GM19351 (cell line): ENCODE data around the gene CPT1A.

Source experiments
- ATAC-seq: cut with Tn5 transposase; IDR thresholded peaks from one replicate; pipeline ENCODE4 v1.9.1; 2021; ENCODE audit warnings: mild to moderate bottlenecking, moderate library complexity; ENCODE audit not compliant: unreplicated experiment

CPT1A gene

GRCh38 chr11:68854273-68854958 is 12.7 kb upstream of the CPT1A start:
- ATAC-seq, result no peak

GRCh38 chr11:68852628-68853027 is 10.9 kb upstream of the CPT1A start:
- ATAC-seq, result no peak

- no peak for ATAC-seq
Measured at GRCh38 chr11:68848429-68848828, 6.7 kb upstream of the CPT1A start.

- no peak for ATAC-seq
Measured at GRCh38 chr11:68847395-68847794, 5.7 kb upstream of the CPT1A start.

- ATAC-seq, result no peak
Measured at GRCh38 chr11:68845351-68846002, 3.8 kb upstream of the CPT1A start.

- no peak for ATAC-seq
Measured at GRCh38 chr11:68844801-68845200, 3.1 kb upstream of the CPT1A start.

- ATAC-seq, result no peak
Measured at GRCh38 chr11:68844376-68844775, 2.7 kb upstream of the CPT1A start.

GRCh38 chr11:68843703-68844312 is 2.1 kb upstream of the CPT1A start:
- peak; percentile 48 for ATAC-seq

- ATAC-seq, result no peak
Measured at GRCh38 chr11:68843052-68843561, 1.4 kb upstream of the CPT1A start.

GRCh38 chr11:68842427-68843051 is 823 bp upstream of the CPT1A start:
- no peak for ATAC-seq

- no peak for ATAC-seq
Measured at GRCh38 chr11:68840661-68841653, 759 bp downstream of the CPT1A start.

- ATAC-seq, result no peak
Measured at GRCh38 chr11:68839911-68840641, 1.6 kb downstream of the CPT1A start.

- ATAC-seq, result peak; percentile 38
Measured at GRCh38 chr11:68839054-68839865, 2.5 kb downstream of the CPT1A start.

- no peak for ATAC-seq
Measured at GRCh38 chr11:68838572-68838964, 3.1 kb downstream of the CPT1A start.

- ATAC-seq, result no peak
Measured at GRCh38 chr11:68837583-68838571, 3.8 kb downstream of the CPT1A start.

GRCh38 chr11:68835749-68836148 is 6.0 kb downstream of the CPT1A start:
- ATAC-seq, result no peak

GRCh38 chr11:68835328-68835727 is 6.4 kb downstream of the CPT1A start:
- ATAC-seq, result no peak
